ENCODE data around the gene CDH4.

The CDH4 gene

DNA sequence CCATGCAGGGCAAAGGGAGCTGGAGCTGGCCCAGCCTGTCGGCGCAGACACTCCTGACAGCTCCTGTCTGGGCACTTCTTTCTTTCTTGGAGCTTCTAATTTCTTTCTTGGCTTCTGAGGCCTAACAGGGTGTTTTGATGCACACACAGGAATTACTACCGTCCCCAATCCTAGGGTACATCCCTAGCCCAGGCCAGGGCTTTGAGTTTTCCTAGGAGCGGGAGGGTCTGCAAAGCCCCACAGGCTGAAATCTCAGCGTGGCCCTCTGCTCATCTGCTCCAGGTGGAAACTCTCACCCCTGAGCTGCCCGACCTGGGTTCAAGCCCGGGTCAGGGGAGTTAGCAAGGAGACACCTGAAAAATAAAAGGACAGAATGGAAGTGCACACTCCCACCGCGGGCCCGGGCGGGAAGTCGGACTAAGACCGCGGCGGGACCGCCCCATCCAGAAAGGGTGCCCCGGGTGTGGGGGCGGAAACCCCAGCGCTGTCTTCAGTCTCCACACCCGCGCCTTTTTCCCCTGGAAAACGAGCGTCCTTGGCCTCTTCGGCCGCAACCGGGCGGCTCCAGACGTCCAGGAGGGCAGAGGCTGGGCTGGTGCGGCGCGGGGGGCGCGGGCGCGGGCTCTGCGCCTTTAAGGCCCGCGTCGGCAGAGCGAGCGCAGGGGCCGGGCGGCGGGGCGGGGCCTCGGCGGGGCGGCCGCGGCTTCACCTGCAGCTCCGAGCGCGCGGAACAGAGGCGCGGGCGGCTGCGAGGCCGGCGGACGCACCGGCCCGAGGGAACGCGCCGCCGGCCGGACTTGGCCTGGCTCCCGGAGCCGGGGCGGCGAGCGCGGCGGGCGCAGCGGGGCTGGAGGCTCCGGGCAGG lies at the start of gene CDH4:
CDH4 (plus strand) TSS at position 733 of the 865 bp plus-strand sequence.
- no peak within 1 kb of the TSS for H3K9ac ChIP-seq (ENCODE audit: low read length)
- H3K36me3 ChIP-seq (ENCODE audit: control insufficient read depth, insufficient read depth, low read length), result no peaks in the 10 kb centered on the region
- no peak within 1 kb of the TSS for H3K4me3 ChIP-seq (ENCODE audit: low read length)
- no peaks in the 10 kb centered on the region for H3K4me1 ChIP-seq (ENCODE audit: control insufficient read depth, insufficient read depth, low read length)
- H3K27me3 ChIP-seq (ENCODE audit: control insufficient read depth, insufficient read depth, low read length), result peaks cover 15% of the 10 kb centered on the region
- H3K27ac ChIP-seq (ENCODE audit: low read depth, low read length), result no peak within 1 kb of the TSS

DNA sequence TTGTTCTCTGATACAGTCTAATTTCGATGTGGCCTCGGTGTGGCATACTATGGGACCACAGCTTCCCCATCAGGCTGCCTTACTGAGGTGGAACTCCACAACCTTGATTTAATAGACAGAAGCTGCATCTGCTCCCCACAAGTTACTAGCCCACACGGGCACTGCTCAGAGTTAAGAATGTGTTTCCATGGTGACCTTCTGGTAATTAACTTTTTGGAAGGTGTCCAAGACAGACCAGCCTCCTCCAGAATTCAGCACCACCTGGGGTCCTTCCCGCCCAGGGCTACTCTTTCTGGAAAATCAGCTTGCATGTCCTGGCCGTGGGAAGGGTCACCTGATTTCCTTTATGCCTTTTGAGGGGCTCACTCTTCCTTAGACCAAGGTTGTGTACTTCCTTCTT lies 48.7 kb upstream of the CDH4 start:
- no peaks in the 10 kb centered on the region for H3K27me3 ChIP-seq (ENCODE audit: control insufficient read depth, insufficient read depth, low read length)
- no peak overlapping the region for H3K27ac ChIP-seq (ENCODE audit: low read depth, low read length)
- no peak overlapping the region for H3K9ac ChIP-seq (ENCODE audit: low read length)
- no peak overlapping the region for H3K4me3 ChIP-seq (ENCODE audit: low read length)
- H3K36me3 ChIP-seq (ENCODE audit: control insufficient read depth, insufficient read depth, low read length), result no peaks in the 10 kb centered on the region
- H3K4me1 ChIP-seq (ENCODE audit: control insufficient read depth, insufficient read depth, low read length), result no peaks in the 10 kb centered on the region

DNA sequence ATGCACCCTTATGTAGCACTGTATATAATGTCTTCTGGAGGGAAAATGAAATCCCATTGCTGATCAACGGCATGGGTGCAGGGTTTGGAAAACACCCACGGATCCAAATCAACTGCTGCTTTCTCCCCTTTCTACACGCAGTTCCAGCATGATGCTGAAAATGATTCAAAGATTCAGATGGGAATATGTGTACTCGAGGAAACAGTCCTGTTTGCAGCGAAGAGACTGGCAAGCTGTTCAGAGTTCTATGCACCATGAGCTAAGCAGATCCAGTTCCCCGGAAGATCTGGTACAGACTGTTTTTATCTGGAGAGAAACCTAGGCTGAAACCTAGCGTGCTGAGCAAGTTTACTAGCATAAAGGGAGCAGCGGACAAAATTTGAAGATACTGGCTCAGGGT lies 47.9 kb upstream of the CDH4 start:
- H3K4me3 ChIP-seq (ENCODE audit: low read length), result no peak overlapping the region
- H3K9ac ChIP-seq (ENCODE audit: low read length), result no peak overlapping the region
- no peak overlapping the region for H3K27ac ChIP-seq (ENCODE audit: low read depth, low read length)
- no peaks in the 10 kb centered on the region for H3K4me1 ChIP-seq (ENCODE audit: control insufficient read depth, insufficient read depth, low read length)
- no peaks in the 10 kb centered on the region for H3K27me3 ChIP-seq (ENCODE audit: control insufficient read depth, insufficient read depth, low read length)
- no peaks in the 10 kb centered on the region for H3K36me3 ChIP-seq (ENCODE audit: control insufficient read depth, insufficient read depth, low read length)

DNA sequence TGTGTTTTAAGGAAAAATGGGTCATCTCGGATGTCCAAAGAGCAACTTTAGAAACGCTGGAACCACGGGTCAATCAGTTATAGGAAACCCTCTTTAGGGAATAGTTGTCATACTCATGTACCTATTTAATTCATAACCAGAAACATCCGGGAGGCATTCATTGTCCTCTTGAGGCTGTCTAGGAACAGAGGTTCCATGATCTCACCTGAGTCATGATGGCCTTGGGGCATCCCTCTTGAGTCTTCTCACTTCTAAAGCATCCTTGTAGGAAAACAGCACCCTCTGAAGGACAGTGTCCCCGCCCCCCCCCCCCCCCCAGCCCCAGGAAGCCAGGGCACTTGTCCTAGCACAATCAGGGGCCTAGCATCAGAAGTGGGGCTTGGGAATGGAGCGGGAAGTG lies 46.3 kb upstream of the CDH4 start:
- H3K27ac ChIP-seq (ENCODE audit: low read depth, low read length), result no peak overlapping the region
- no peak overlapping the region for H3K4me3 ChIP-seq (ENCODE audit: low read length)
- no peaks in the 10 kb centered on the region for H3K36me3 ChIP-seq (ENCODE audit: control insufficient read depth, insufficient read depth, low read length)
- H3K27me3 ChIP-seq (ENCODE audit: control insufficient read depth, insufficient read depth, low read length), result no peaks in the 10 kb centered on the region
- H3K9ac ChIP-seq (ENCODE audit: low read length), result no peak overlapping the region
- no peaks in the 10 kb centered on the region for H3K4me1 ChIP-seq (ENCODE audit: control insufficient read depth, insufficient read depth, low read length)

DNA sequence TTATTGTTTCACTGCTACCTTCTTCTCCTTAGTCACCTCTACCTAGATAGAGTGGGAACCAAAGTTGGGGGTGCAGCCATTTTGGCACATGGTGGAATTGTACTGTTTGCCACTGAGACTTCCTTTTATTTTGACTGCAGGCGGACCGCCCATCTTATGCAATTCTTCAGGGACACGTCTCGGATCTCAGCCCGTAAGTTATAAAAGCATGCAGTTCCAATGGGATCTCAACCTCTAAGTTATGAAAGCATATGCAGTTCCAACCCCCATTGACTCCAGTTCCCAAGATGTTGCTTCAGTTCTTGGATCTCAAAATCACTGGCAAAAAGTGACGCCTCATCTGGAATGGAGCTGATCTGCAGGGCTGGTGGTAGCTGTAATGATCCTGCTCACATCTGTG lies 41.2 kb upstream of the CDH4 start:
- H3K4me1 ChIP-seq (ENCODE audit: control insufficient read depth, insufficient read depth, low read length), result no peaks in the 10 kb centered on the region
- no peaks in the 10 kb centered on the region for H3K27me3 ChIP-seq (ENCODE audit: control insufficient read depth, insufficient read depth, low read length)
- no peak overlapping the region for H3K9ac ChIP-seq (ENCODE audit: low read length)
- H3K27ac ChIP-seq (ENCODE audit: low read depth, low read length), result no peak overlapping the region
- no peaks in the 10 kb centered on the region for H3K36me3 ChIP-seq (ENCODE audit: control insufficient read depth, insufficient read depth, low read length)
- H3K4me3 ChIP-seq (ENCODE audit: low read length), result no peak overlapping the region

DNA sequence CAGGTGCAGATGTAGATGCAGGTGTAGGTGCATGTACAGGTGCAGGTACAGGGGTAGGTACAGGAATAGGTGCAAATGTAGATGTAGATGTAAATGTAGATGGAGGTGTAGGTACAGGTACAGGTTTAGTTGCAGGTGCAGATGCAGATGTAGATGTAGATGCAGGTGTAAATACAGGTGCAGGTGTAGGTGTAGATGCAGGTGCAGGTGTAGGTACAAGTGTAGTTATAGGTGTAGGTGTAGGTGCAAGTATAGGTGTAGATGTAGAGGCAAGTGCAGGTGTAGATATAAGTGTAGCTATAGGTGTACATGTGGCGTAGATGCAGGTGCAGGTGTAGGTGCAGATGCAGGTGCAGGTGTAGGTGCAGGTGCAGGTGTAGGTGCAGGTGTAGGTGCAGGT lies 34.2 kb upstream of the CDH4 start:
- H3K27me3 ChIP-seq (ENCODE audit: control insufficient read depth, insufficient read depth, low read length), result no peaks in the 10 kb centered on the region
- H3K9ac ChIP-seq (ENCODE audit: low read length), result no peak overlapping the region
- no peak overlapping the region for H3K4me3 ChIP-seq (ENCODE audit: low read length)
- H3K27ac ChIP-seq (ENCODE audit: low read depth, low read length), result no peak overlapping the region
- no peaks in the 10 kb centered on the region for H3K4me1 ChIP-seq (ENCODE audit: control insufficient read depth, insufficient read depth, low read length)
- H3K36me3 ChIP-seq (ENCODE audit: control insufficient read depth, insufficient read depth, low read length), result no peaks in the 10 kb centered on the region

DNA sequence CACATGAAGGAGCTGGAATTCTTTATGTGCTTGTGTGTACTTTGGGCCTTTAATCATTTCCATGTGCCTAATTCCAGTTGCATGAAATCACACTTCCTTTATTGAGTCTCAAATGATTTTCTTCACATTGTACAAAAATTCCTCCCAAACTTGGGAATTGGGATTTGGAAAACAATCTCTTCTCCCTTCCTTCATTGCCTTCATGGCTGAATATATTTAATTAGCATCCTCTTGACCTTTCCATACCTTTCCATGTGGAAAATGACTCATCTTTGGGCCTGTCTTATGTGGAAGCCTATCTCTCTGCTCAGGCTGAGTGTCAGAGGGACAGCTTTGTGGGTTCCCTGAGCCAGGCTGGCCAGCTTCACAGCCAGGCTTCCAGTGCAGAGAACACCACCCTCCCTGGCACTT lies 33.0 kb upstream of the CDH4 start:
- no peaks in the 10 kb centered on the region for H3K36me3 ChIP-seq (ENCODE audit: control insufficient read depth, insufficient read depth, low read length)
- no peak overlapping the region for H3K4me3 ChIP-seq (ENCODE audit: low read length)
- H3K4me1 ChIP-seq (ENCODE audit: control insufficient read depth, insufficient read depth, low read length), result no peaks in the 10 kb centered on the region
- H3K27ac ChIP-seq (ENCODE audit: low read depth, low read length), result no peak overlapping the region
- no peaks in the 10 kb centered on the region for H3K27me3 ChIP-seq (ENCODE audit: control insufficient read depth, insufficient read depth, low read length)
- H3K9ac ChIP-seq (ENCODE audit: low read length), result no peak overlapping the region

DNA sequence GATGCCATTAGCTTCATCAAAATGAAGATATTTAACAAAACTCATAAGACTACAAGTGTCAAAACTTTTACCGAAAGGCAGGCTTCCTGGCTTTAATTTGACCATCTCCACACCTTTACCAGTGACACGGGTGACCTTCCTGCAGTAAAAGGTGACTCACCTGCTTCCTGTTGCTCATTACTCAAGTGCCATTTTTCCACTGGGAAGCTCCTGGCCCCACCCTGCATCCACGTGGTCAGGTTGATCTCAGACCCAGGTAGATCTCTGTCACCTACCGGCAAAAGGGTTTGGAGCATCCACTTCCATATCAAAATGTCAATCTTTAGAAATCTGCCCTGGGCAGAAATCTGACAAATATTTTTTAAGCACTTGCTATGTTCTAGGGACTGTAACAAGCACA lies 31.9 kb upstream of the CDH4 start:
- Histone ChIP-seq H3K36me3 (ENCODE audit: control insufficient read depth, insufficient read depth, low read length) (no peaks in the 10 kb centered on the region), H3K4me3 (ENCODE audit: low read length) (no peak overlapping the region), H3K9ac (ENCODE audit: low read length) (no peak overlapping the region), H3K4me1 (ENCODE audit: control insufficient read depth, insufficient read depth, low read length) (no peaks in the 10 kb centered on the region), H3K27ac (ENCODE audit: low read depth, low read length) (no peak overlapping the region), H3K27me3 (ENCODE audit: control insufficient read depth, insufficient read depth, low read length) (no peaks in the 10 kb centered on the region)

DNA sequence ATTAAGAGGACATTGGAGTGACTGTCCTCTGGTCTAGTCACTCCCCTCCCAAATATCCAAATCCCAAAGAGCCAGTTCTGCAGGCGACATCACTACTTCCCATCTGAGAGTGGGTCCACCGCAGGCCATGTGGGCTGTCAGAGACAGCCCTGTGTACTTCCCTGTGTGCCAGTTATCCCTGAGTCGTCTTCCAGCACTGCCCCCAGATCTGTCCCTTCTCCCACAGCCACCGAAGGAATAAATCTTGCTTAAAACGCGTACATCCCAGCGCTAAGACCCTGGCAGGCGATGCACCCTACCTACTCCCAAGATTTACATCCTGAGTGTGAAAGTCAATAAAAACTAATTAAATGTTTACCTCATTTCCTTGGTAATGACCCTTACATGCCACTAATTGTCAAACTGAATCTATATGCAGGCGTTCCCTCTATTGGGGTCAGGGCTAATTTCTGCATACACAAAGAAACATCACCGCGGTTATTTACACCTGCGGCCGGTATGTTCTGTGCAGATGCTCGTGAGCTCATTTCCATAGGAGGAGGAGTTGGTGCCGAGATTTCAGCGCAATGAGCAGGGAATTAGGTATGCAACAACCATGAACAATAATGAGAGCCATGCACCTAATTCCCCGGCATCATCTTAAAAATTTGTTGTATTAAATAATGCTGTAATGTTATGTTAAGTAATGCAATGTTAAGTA lies 31.3 kb upstream of the CDH4 start:
- H3K27me3 ChIP-seq (ENCODE audit: control insufficient read depth, insufficient read depth, low read length), result no peaks in the 10 kb centered on the region
- H3K4me3 ChIP-seq (ENCODE audit: low read length), result no peak overlapping the region
- H3K36me3 ChIP-seq (ENCODE audit: control insufficient read depth, insufficient read depth, low read length), result no peaks in the 10 kb centered on the region
- no peaks in the 10 kb centered on the region for H3K4me1 ChIP-seq (ENCODE audit: control insufficient read depth, insufficient read depth, low read length)
- H3K27ac ChIP-seq (ENCODE audit: low read depth, low read length), result no peak overlapping the region
- no peak overlapping the region for H3K9ac ChIP-seq (ENCODE audit: low read length)

DNA sequence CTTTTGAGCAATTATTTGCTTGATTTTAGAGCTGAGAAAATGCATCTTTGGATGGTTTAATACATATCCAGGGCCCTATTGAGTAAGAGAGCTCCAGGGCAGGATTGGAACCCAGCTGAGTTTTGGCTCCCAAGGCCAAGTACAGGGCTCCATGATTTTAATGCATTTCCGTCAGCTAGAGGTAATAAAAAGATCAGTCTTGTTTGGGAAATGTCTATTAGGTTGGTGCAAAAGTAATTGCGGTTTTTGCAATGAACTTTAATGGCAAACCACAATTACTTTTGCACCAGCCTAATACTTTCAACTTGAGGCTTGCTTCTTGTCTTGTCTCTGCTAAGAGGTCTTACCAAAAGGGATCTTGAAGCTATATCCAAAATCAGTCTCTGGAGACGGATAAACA lies 29.4 kb upstream of the CDH4 start:
- Histone ChIP-seq H3K27ac (ENCODE audit: low read depth, low read length) (no peak overlapping the region), H3K4me3 (ENCODE audit: low read length) (no peak overlapping the region), H3K36me3 (ENCODE audit: control insufficient read depth, insufficient read depth, low read length) (no peaks in the 10 kb centered on the region)

DNA sequence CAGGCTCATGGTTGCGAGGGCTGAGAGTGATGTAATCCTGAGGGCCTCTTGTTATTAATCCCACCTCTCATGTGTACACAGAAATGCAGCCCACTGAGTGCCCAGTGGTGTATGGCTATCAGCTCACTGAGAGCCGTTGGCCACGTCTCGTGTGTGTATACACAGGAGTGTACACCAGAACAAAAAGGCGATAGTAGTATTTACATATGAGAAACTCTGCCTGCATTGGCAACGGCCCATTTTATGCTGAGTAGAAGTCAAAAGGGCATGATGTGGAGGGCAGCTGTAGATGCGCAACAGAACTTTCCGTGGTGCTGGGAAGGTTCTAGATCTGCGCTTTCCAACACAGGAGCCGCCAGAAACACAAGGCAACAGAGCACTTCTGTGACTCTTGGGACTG lies 28.9 kb upstream of the CDH4 start:
- H3K27ac ChIP-seq (ENCODE audit: low read depth, low read length), result no peak overlapping the region
- H3K4me1 ChIP-seq (ENCODE audit: control insufficient read depth, insufficient read depth, low read length), result no peaks in the 10 kb centered on the region
- no peaks in the 10 kb centered on the region for H3K36me3 ChIP-seq (ENCODE audit: control insufficient read depth, insufficient read depth, low read length)
- H3K4me3 ChIP-seq (ENCODE audit: low read length), result no peak overlapping the region
- H3K27me3 ChIP-seq (ENCODE audit: control insufficient read depth, insufficient read depth, low read length), result no peaks in the 10 kb centered on the region
- no peak overlapping the region for H3K9ac ChIP-seq (ENCODE audit: low read length)

More for the DNA sequence above, 29.4 kb upstream of the CDH4 start:
- H3K27me3 ChIP-seq (ENCODE audit: control insufficient read depth, insufficient read depth, low read length), result no peaks in the 10 kb centered on the region
- H3K4me1 ChIP-seq (ENCODE audit: control insufficient read depth, insufficient read depth, low read length), result no peaks in the 10 kb centered on the region
- H3K9ac ChIP-seq (ENCODE audit: low read length), result no peak overlapping the region

DNA sequence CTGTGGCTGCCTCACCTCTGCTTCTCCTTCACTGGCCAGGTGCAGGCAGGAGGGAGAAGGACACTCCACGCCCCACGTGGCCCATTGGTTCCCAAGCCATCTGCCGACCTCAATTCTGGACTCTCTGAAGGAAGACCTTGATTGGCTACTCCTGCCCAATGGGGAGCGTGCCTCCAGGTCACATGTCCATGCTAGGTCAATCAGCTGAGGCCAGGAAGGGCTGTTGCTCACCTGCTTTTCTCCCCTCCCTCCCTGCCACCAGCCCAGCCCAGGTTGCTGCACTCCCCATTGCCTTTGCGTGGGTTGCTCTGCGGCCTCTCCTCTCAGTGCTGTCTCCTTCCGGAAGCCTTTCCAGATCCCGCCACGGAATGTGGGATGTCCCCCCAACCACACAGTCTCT lies 21.9 kb upstream of the CDH4 start:
- Histone ChIP-seq H3K4me3 (ENCODE audit: low read length) (no peak overlapping the region), H3K9ac (ENCODE audit: low read length) (no peak overlapping the region), H3K27me3 (ENCODE audit: control insufficient read depth, insufficient read depth, low read length) (no peaks in the 10 kb centered on the region), H3K4me1 (ENCODE audit: control insufficient read depth, insufficient read depth, low read length) (no peaks in the 10 kb centered on the region), H3K36me3 (ENCODE audit: control insufficient read depth, insufficient read depth, low read length) (no peaks in the 10 kb centered on the region), H3K27ac (ENCODE audit: low read depth, low read length) (no peak overlapping the region)

DNA sequence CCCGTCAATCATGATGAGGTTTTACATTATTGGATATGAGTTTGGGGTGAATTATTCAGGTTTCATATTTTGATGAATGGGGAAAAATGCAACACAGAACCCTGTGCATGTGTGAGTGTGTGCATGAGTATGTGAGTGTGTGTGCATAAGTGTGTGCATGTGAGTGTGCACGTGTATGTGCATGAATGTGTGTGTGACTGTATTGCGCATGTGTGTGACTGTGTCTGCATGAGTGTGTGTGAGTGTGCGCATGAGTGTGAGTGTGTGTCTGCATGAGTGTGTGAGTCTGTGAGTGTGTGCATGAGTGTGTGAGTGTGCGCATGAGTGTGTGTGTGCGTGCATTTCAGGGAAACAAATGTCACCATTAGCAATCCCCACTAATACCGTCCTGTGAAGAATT lies 18.5 kb upstream of the CDH4 start:
- Histone ChIP-seq H3K27ac (ENCODE audit: low read depth, low read length) (no peak overlapping the region), H3K4me3 (ENCODE audit: low read length) (no peak overlapping the region), H3K9ac (ENCODE audit: low read length) (no peak overlapping the region), H3K27me3 (ENCODE audit: control insufficient read depth, insufficient read depth, low read length) (no peaks in the 10 kb centered on the region), H3K36me3 (ENCODE audit: control insufficient read depth, insufficient read depth, low read length) (no peaks in the 10 kb centered on the region), H3K4me1 (ENCODE audit: control insufficient read depth, insufficient read depth, low read length) (no peaks in the 10 kb centered on the region)
